ENCODE measurements around the gene COL6A3. TPM values are rescaled to one million over a fixed set of nuclear protein-coding genes. Genes with fewer than 3 reads are reported as not detected.
A peak's percentile ranks its signal among the peaks of the same experiment; 100 is the strongest.

COL6A3 gene
- total and polyA plus RNA-seq, 9 of the 15 experiments (the other 6 are each of a cell fraction or from before 2014, with no cell fraction given), result 0.07 to 4.1 (median 1.5) TPM

GRCh38 chr2:237434866-237435311 lies 20.9 kb upstream of the COL6A3 start (continued):
- no peak for TF ChIP-seq RNF219 (CRISPR knock-in tag; IDR thresholded peaks at IDR 0.05)
- no peak for TF ChIP-seq MLX (CRISPR knock-in tag; conservative IDR thresholded peaks at IDR 0.05)
- no peak for TF ChIP-seq ZNF644 (tag; IDR thresholded peaks at IDR 0.05; ENCODE audit: low read depth)
- peak in 1 of 3 experiments; percentile 32; a peak in 1 of 6 replicates for TF ChIP-seq ZBTB11 (CRISPR knock-in tag; IDR thresholded peaks at IDR 0.05)
- peak; percentile 59; the same call in 1 of the 2 replicates for TF ChIP-seq GABPA (tag; conservative IDR thresholded peaks at IDR 0.05; ENCODE audit: low read depth)
- TF ChIP-seq ZNF449 (CRISPR knock-in tag; IDR thresholded peaks at IDR 0.05), result no peak
- no peak for TF ChIP-seq ZNF224 (CRISPR knock-in tag; IDR thresholded peaks at IDR 0.05)
- TF ChIP-seq ZNF639 (CRISPR knock-in tag; conservative IDR thresholded peaks at IDR 0.05 in 1 of 2, IDR thresholded peaks at IDR 0.05 in 1 of 2), result 0 out of 4 replicates have a peak, but pooled peaks of 1 of the 2 experiments have one; percentile 24
- TF ChIP-seq THRA (IDR thresholded peaks at IDR 0.05), result no peak
- TF ChIP-seq FOS (IDR thresholded peaks at IDR 0.05; ENCODE audit: extremely low read depth, insufficient read length), result no peak
- TF ChIP-seq TAL1 (IDR thresholded peaks at IDR 0.05), result no peak
- TF ChIP-seq MAFK (IDR thresholded peaks at IDR 0.05; ENCODE audit: low read length), result 0 out of 2 replicates have a peak, but pooled peaks have one; percentile 26
- no peak for TF ChIP-seq NFIC (IDR thresholded peaks at IDR 0.05)
- peak; percentile 76; the same call in 1 of the 2 replicates for TF ChIP-seq HES1 (IDR thresholded peaks at IDR 0.05; ENCODE audit: low read depth)
- no peak for TF ChIP-seq RB1 (IDR thresholded peaks at IDR 0.05; ENCODE audit: low read depth)

All from K562 (cell line).